Loucy (cell line): Measurements from ENCODE around the gene MYL7.

ENCODE experiments used
- H2AFZ ChIP-seq: fragments of 200-600 bp; sonication (generic); 2 replicates; pipeline ENCODE4 v1.6.0; 2016; ENCODE audit warnings: antibody characterized with exemption, mild to moderate bottlenecking, low read length, moderate library complexity
- H3F3A ChIP-seq: fragments of 200-600 bp; 2 replicates; pipeline ENCODE4 v1.6.0; 2016; ENCODE audit warnings: antibody characterized with exemption, low read depth, mild to moderate bottlenecking
- H3K27me3 ChIP-seq: fragments of 200-600 bp; sonication (generic); 2 replicates; pipeline ENCODE4 v1.6.1; 2014; ENCODE audit warnings: low read length, mild to moderate bottlenecking; ENCODE audit not compliant: insufficient read depth, poor library complexity, severe bottlenecking
- H3K36me3 ChIP-seq: fragments of 200-600 bp; sonication (generic); 2 replicates; pipeline ENCODE4 v1.6.1; 2016; ENCODE audit warnings: low read length; ENCODE audit not compliant: insufficient read depth
- H3K4me1 ChIP-seq: fragments of 200-600 bp; sonication (generic); 2 replicates; pipeline ENCODE4 v1.5.1; 2014; ENCODE audit warnings: low read length, mild to moderate bottlenecking; ENCODE audit not compliant: insufficient read depth, poor library complexity, severe bottlenecking
- H3K4me2 ChIP-seq: fragments of 200-600 bp; sonication (generic); 2 replicates; pipeline ENCODE4 v1.6.0; 2014; ENCODE audit warnings: antibody characterized with exemption, low read length, low read depth, mild to moderate bottlenecking; ENCODE audit not compliant: poor library complexity, severe bottlenecking
- H3K4me3 ChIP-seq: fragments of 200-600 bp; sonication (generic); 2 replicates; pipeline ENCODE4 v1.5.1; 2014; ENCODE audit warnings: low read length, mild to moderate bottlenecking, mixed read lengths; ENCODE audit not compliant: poor library complexity, severe bottlenecking
- H3K79me2 ChIP-seq: fragments of 200-600 bp; sonication (generic); 2 replicates; pipeline ENCODE4 v1.6.1; 2014; ENCODE audit warnings: low read length; ENCODE audit not compliant: insufficient read depth
- H3K9ac ChIP-seq: fragments of 200-600 bp; sonication (generic); 2 replicates; pipeline ENCODE4 v1.6.0; 2014; ENCODE audit warnings: mild to moderate bottlenecking, low read depth, low read length, moderate library complexity; ENCODE audit not compliant: poor library complexity, severe bottlenecking
- H3K9me2 ChIP-seq: fragments of 200-600 bp; sonication (generic); replicated peaks from 2 replicates; pipeline ENCODE4 v1.6.1; 2016; ENCODE audit warnings: low read depth, low read length, mixed read lengths
- H3K9me3 ChIP-seq: fragments of 200-600 bp; sonication (generic); 2 replicates; pipeline ENCODE4 v1.6.1; 2014; ENCODE audit warnings: mild to moderate bottlenecking, antibody characterized with exemption, low read length, low read depth; ENCODE audit not compliant: insufficient read depth
- H4K20me1 ChIP-seq: fragments of 200-600 bp; sonication (generic); 2 replicates; pipeline ENCODE4 v1.6.0; 2014; ENCODE audit warnings: antibody characterized with exemption, low read length, mild to moderate bottlenecking; ENCODE audit not compliant: insufficient read depth, poor library complexity, severe bottlenecking
- CTCF ChIP-seq: fragments of 200-600 bp; sonication (generic); conservative IDR thresholded peaks from 2 replicates; pipeline ENCODE4 v1.5.1; 2014; ENCODE audit warnings: mild to moderate bottlenecking, antibody characterized with exemption, low read length
- EZH2phosphoT487 ChIP-seq: fragments of 200-600 bp; IDR thresholded peaks from 2 replicates; pipeline ENCODE4 v1.6.1; 2018; ENCODE audit warnings: antibody characterized with exemption, mild to moderate bottlenecking, moderate library complexity, borderline replicate concordance

The MYL7 gene

GRCh38 chr7:44167920-44168319 is 26.8 kb upstream of the MYL7 start:
- TF ChIP-seq EZH2phosphoT487 (no peak), CTCF (no peak)
- Histone ChIP-seq H3K79me2 (no peaks in the 10 kb centered on the region), H3K27me3 (no peaks in the 10 kb centered on the region), H3F3A (no peaks in the 10 kb centered on the region), H3K4me2 (no peak overlapping the region), H3K36me3 (no peaks in the 10 kb centered on the region), H3K4me3 (no peak overlapping the region), H3K4me1 (peaks cover 4% of the 10 kb centered on the region), H3K9ac (no peak overlapping the region), H3K9me3 (no peaks in the 10 kb centered on the region), H2AFZ (peak overlapping the region; percentile 91), H4K20me1 (no peaks in the 10 kb centered on the region), H3K9me2 (no peaks in the 10 kb centered on the region)

- Histone ChIP-seq H3K79me2 (no peaks in the 10 kb centered on the region), H3K9me2 (no peaks in the 10 kb centered on the region), H3K27me3 (no peaks in the 10 kb centered on the region), H3K4me3 (no peak overlapping the region), H4K20me1 (no peaks in the 10 kb centered on the region), H3K36me3 (no peaks in the 10 kb centered on the region), H3F3A (no peaks in the 10 kb centered on the region), H3K9me3 (no peaks in the 10 kb centered on the region), H3K4me1 (peaks cover 4% of the 10 kb centered on the region), H3K4me2 (no peak overlapping the region), H2AFZ (no peak overlapping the region), H3K9ac (no peak overlapping the region)
- no peak for TF ChIP-seq CTCF
- TF ChIP-seq EZH2phosphoT487, result no peak
These were observed 22.5 kb upstream of the MYL7 start for GRCh38 chr7:44163591-44163990.

- H3F3A ChIP-seq, result no peaks in the 10 kb centered on the region
- no peak overlapping the region for H3K4me2 ChIP-seq
These were observed 21.8 kb upstream of the MYL7 start for GRCh38 chr7:44162785-44163395.

More at GRCh38 chr7:44162785-44163395, 21.8 kb upstream of the MYL7 start:
- no peaks in the 10 kb centered on the region for H3K27me3 ChIP-seq
- no peak overlapping the region for H3K4me3 ChIP-seq
- H3K9me2 ChIP-seq, result no peaks in the 10 kb centered on the region
- H3K9ac ChIP-seq, result no peak overlapping the region
- no peaks in the 10 kb centered on the region for H3K9me3 ChIP-seq
- TF ChIP-seq EZH2phosphoT487 (no peak), CTCF (no peak)
- no peaks in the 10 kb centered on the region for H4K20me1 ChIP-seq
- H3K36me3 ChIP-seq, result no peaks in the 10 kb centered on the region
- H2AFZ ChIP-seq, result no peak overlapping the region
- no peaks in the 10 kb centered on the region for H3K79me2 ChIP-seq
- H3K4me1 ChIP-seq, result peaks cover 2% of the 10 kb centered on the region
